A549 (cell line): ENCODE results near the gene NEGR1. TPM values are rescaled to one million over a fixed set of nuclear protein-coding genes. Genes with fewer than 3 reads are reported as not detected.

Experiments
- ATAC-seq, 2 experiments: fragments of 200-7000 bp in 1 of 2; fragments of >200 bp in 1 of 2; cut with Nextera tagmentation in 1 of 2; cut with Tn5 transposase in 1 of 2; 3 replicates each; pipeline versions ENCODE4 v1.8.0 to v1.9.1; 2018 to 2020; ENCODE audit warnings: mild to moderate bottlenecking in 1 of 2, moderate library complexity in 1 of 2
- CTCF ChIA-PET: fragments of 300-600 bp; sonication (Branson Sonifier 250); formaldehyde crosslinking; extraction: SDS; loops from one replicate; lab custom pipeline; 2021; ENCODE audit warnings: antibody characterized with exemption, inconsistent platforms; lab: Yijun Ruan, JAX
- POLR2A ChIA-PET: fragments of 350-600 bp; formaldehyde crosslinking; extraction: SDS; loops from one replicate; lab custom pipeline; 2021; ENCODE audit warnings: antibody characterized with exemption, inconsistent platforms; lab: Yijun Ruan, JAX
- DNase-seq, 2 experiments: peaks; one replicate each; pipeline versions ENCODE4 v3.0.0 to v3.0.0-alpha.2; 2011 to 2016; ENCODE audit warnings: low read depth in 1 of 2, low spot score in 1 of 2
- FAIRE-seq: peaks from 2 replicates; lab custom pipeline; 2011; peaks lifted over from hg19 to GRCh38; lab: Jason Lieb, UNC
- H3K27ac ChIP-seq, 2 experiments: fragments of >200 bp; sonication (Bioruptor Twin); formaldehyde crosslinking; 3 replicates each; pipeline ENCODE4 v1.5.1; 2016 to 2017
- H3K4me1 ChIP-seq: fragments of >200 bp; sonication (Bioruptor Twin); formaldehyde crosslinking; 3 replicates; pipeline ENCODE4 v1.6.1; 2016
- H3K4me2 ChIP-seq: fragments of >200 bp; sonication (Bioruptor Twin); formaldehyde crosslinking; 3 replicates; pipeline ENCODE4 v1.6.1; 2016
- H3K4me3 ChIP-seq: fragments of >200 bp; sonication (Bioruptor Twin); formaldehyde crosslinking; 3 replicates; pipeline ENCODE4 v1.5.1; 2016
- H3K9me3 ChIP-seq: fragments of >200 bp; sonication (Bioruptor Twin); formaldehyde crosslinking; 3 replicates; pipeline ENCODE4 v1.6.1; 2016
- BCL3 ChIP-seq: fragments of >200 bp; sonication (Bioruptor Twin); formaldehyde crosslinking; IDR thresholded peaks from 3 replicates; pipeline ENCODE4 v1.6.1; 2016
- BHLHE40 ChIP-seq: IDR thresholded peaks from 2 replicates; pipeline ENCODE4 v1.6.1; 2012; ENCODE audit warnings: low read depth, low read length, inconsistent platforms
- CBX2 ChIP-seq: fragments of 200-600 bp; sonication (generic); IDR thresholded peaks from 2 replicates; pipeline ENCODE4 v1.6.1; 2016; ENCODE audit warnings: low read depth, mild to moderate bottlenecking, borderline replicate concordance
- CEBPB ChIP-seq, 2 experiments: fragments of >200 bp in 1 of 2; sonication (Bioruptor Twin) in 1 of 2; formaldehyde crosslinking in 1 of 2; IDR thresholded peaks; 2 replicates each; pipeline ENCODE4 v1.6.1; 2012 to 2016
- CHD2 ChIP-seq: fragments of 150-350 bp; IDR thresholded peaks from 2 replicates; pipeline ENCODE4 v1.6.1; 2014; ENCODE audit warnings: low read length; ENCODE audit not compliant: partially characterized antibody
- EHF ChIP-seq: fragments of 250-450 bp; sonication (Bioruptor Pico); IDR thresholded peaks from 2 replicates; pipeline ENCODE4 v1.5.0; 2020; ENCODE audit warnings: mild to moderate bottlenecking
- EP300 ChIP-seq, 2 experiments: fragments of >200 bp; sonication (Bioruptor Twin); formaldehyde crosslinking; IDR thresholded peaks; 2 replicates in 1 of 2; 3 replicates in 1 of 2; pipeline ENCODE4 v1.6.1; 2016 to 2017
- FOSL2 ChIP-seq, 2 experiments: fragments of 450-650 bp in 1 of 2; fragments of >200 bp in 1 of 2; sonication (Bioruptor Twin) in 1 of 2; formaldehyde crosslinking; IDR thresholded peaks; 2 replicates each; pipeline versions ENCODE4 v1.5.0 to v1.6.1; 2016 to 2020; ENCODE audit warnings: mild to moderate bottlenecking in 1 of 2, moderate library complexity in 1 of 2
- GATA3 ChIP-seq: IDR thresholded peaks from 2 replicates; pipeline ENCODE4 v1.6.1; 2012; ENCODE audit warnings: borderline replicate concordance
- JUNB ChIP-seq: fragments of >200 bp; sonication (Bioruptor Twin); formaldehyde crosslinking; IDR thresholded peaks from 2 replicates; pipeline ENCODE4 v1.6.1; 2016
- KDM1A ChIP-seq: fragments of 200-600 bp; sonication (generic); IDR thresholded peaks from 2 replicates; pipeline ENCODE4 v1.6.1; 2016; ENCODE audit warnings: low read depth, mild to moderate bottlenecking
- PBX3 ChIP-seq: IDR thresholded peaks from 2 replicates; pipeline ENCODE4 v1.6.1; 2012
- RCOR1 ChIP-seq: fragments of 150-350 bp; IDR thresholded peaks from 2 replicates; pipeline ENCODE4 v1.6.1; 2014; ENCODE audit warnings: antibody characterized with exemption, low read length, low read depth
- REST ChIP-seq: fragments of 200-600 bp; sonication (generic); IDR thresholded peaks from 2 replicates; pipeline ENCODE4 v1.6.1; 2016; ENCODE audit warnings: antibody characterized with exemption, mild to moderate bottlenecking, moderate library complexity
- RFX5 ChIP-seq: fragments of 450-650 bp; IDR thresholded peaks from 2 replicates; pipeline ENCODE4 v1.7.1; 2014; ENCODE audit warnings: antibody characterized with exemption, mild to moderate bottlenecking, moderate library complexity
- SMC3 ChIP-seq: fragments of >200 bp; sonication (Bioruptor Twin); formaldehyde crosslinking; IDR thresholded peaks from 3 replicates; pipeline ENCODE4 v1.6.1; 2018; ENCODE audit warnings: inconsistent platforms
- TP53 ChIP-seq: fragments of 250-450 bp; sonication (Bioruptor Pico); IDR thresholded peaks from 2 replicates; pipeline ENCODE4 v1.5.0; 2021; ENCODE audit warnings: mild to moderate bottlenecking, moderate library complexity
- ZC3H11A ChIP-seq: fragments of 450-650 bp; IDR thresholded peaks from 2 replicates; pipeline ENCODE4 v1.6.1; 2014; ENCODE audit warnings: antibody characterized with exemption, mild to moderate bottlenecking
- ZFP36 ChIP-seq: fragments of 450-650 bp; IDR thresholded peaks from 2 replicates; pipeline ENCODE4 v1.6.1; 2014; ENCODE audit warnings: borderline replicate concordance; ENCODE audit not compliant: partially characterized antibody
- ZSCAN20 ChIP-seq: fragments of 250-450 bp; sonication (Bioruptor Pico); IDR thresholded peaks from 2 replicates; pipeline ENCODE4 v1.8.0; 2022; ENCODE audit warnings: mild to moderate bottlenecking, moderate library complexity
- WGBS: methylation state at CpG from one replicate; pipeline ENCODE4 v1.1.6; 2017; ENCODE audit errors: missing lambda C conversion rate; 5-methylcytosine and 5-hydroxymethylcytosine counted together
- polyA plus RNA-seq, 4 experiments: library from polyadenylated mRNA; depleted of rRNA in 3 of 4; stranded (reverse); fragments of >200 nt; fragmentation: RNase III in 1 of 4; extraction: RNeasy Plus Mini Kit Qiagen cat#74134 plus additional on column Dnase treatment in 1 of 4; gene quantifications; 2 replicates in 3 of 4; 3 replicates in 1 of 4; pipeline ENCODE4 v1.2.3, GENCODE V29; 2011 to 2017
- TF ChIP-seq, protein P1 (sequence below): IDR thresholded peaks from 2 replicates; pipeline ENCODE4 v1.6.1; 2012
- TF ChIP-seq, protein P2 (sequence below): fragments of >200 bp; sonication (Bioruptor Twin); formaldehyde crosslinking; IDR thresholded peaks from 2 replicates; pipeline ENCODE4 v1.6.1; 2016

Gene NEGR1
- polyA plus RNA-seq, 2 of the 4 experiments (the other 2 are of a cell fraction) = not detected

GRCh38 chr1:71862756-71863155 is 419.6 kb downstream of the NEGR1 start:
- Histone ChIP-seq H3K4me3 (no peak overlapping the region), H3K9me3 (no peaks in the 10 kb centered on the region), H3K4me2 (no peak overlapping the region)
- DNase-seq = no peak
- ATAC-seq = no peak
- 2% methylated on average over 2 of the region's 2 CpGs for WGBS
- FAIRE-seq = no peak
- TF ChIP-seq, protein P1, sequence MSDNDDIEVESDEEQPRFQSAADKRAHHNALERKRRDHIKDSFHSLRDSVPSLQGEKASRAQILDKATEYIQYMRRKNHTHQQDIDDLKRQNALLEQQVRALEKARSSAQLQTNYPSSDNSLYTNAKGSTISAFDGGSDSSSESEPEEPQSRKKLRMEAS = no peak
- TF ChIP-seq CEBPB (IDR thresholded peaks at IDR 0.05) = no peak
- no peak for TF ChIP-seq GATA3
- no peak for TF ChIP-seq EP300 (IDR thresholded peaks at IDR 0.05)
- TF ChIP-seq ZFP36 = no peak
- TF ChIP-seq KDM1A = no peak
- no peak for TF ChIP-seq FOSL2 (IDR thresholded peaks at IDR 0.05)
- no peak for TF ChIP-seq FOSL2 (CRISPR knock-in tag; IDR thresholded peaks at IDR 0.05)
- no peak for TF ChIP-seq RFX5
- no peak for TF ChIP-seq ZSCAN20 (CRISPR knock-in tag)
- TF ChIP-seq BCL3 = no peak
- no peak for TF ChIP-seq BHLHE40
- no peak for TF ChIP-seq PBX3
- no peak for TF ChIP-seq RCOR1
- TF ChIP-seq, all 56 proteins: peak for 0
- H3K27ac ChIP-seq = no peak overlapping the region
- ChIA-PET POLR2A (no interaction called here), CTCF (no interaction called here)
- H3K4me1 ChIP-seq = no peaks in the 10 kb centered on the region

GRCh38 chr1:71861022-71861421 is 421.3 kb downstream of the NEGR1 start:
- Histone ChIP-seq H3K4me1 (no peaks in the 10 kb centered on the region), H3K27ac (no peak overlapping the region), H3K9me3 (no peaks in the 10 kb centered on the region), H3K4me3 (no peak overlapping the region), H3K4me2 (no peak overlapping the region)
- ChIA-PET CTCF (no interaction called here), POLR2A (no interaction called here)
- TF ChIP-seq RCOR1 (no peak), FOSL2 (IDR thresholded peaks at IDR 0.05) (no peak), FOSL2 (CRISPR knock-in tag; IDR thresholded peaks at IDR 0.05) (peak; percentile 26; the same call in 1 of the 2 replicates)
- ATAC-seq (no peak), DNase-seq (no peak), FAIRE-seq (no peak)

DNA sequence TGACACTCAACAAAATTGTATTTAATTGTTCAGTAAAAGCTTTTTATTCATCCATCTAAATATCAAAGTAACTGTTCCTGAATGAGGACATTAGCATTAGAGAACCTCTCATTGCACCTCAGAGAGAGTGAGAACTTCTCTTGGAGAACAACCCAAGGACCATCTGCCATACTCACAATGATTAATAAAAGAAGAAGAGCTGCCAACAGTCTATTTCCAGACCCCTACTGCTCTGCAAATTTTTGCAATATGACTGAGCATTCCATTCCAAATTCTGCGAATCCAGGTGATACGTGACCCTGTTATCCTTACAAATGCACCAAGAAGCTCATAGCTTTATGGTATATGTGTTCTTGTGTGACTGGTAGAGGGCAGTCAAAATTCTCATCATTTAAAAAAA is 422.5 kb downstream of the NEGR1 start:
- POLR2A ChIA-PET = no interaction called here
- 8% methylated on average over 2 of the region's 2 CpGs for WGBS
- CTCF ChIA-PET = no interaction called here
- no peak for FAIRE-seq
- no peak overlapping the region for H3K4me2 ChIP-seq
- H3K9me3 ChIP-seq = no peaks in the 10 kb centered on the region
- no peak for ATAC-seq
- no peak overlapping the region for H3K4me3 ChIP-seq
- TF ChIP-seq EHF (CRISPR knock-in tag) = no peak
- TF ChIP-seq REST = no peak
- TF ChIP-seq KDM1A = no peak
- TF ChIP-seq CBX2 = no peak
- no peak for TF ChIP-seq PBX3
- TF ChIP-seq JUNB = no peak
- TF ChIP-seq TP53 (CRISPR knock-in tag) = no peak
- no peak for TF ChIP-seq ZC3H11A
- TF ChIP-seq CHD2 = no peak
- no peak for TF ChIP-seq ZFP36
- no peak for TF ChIP-seq SMC3
- TF ChIP-seq, protein P2, sequence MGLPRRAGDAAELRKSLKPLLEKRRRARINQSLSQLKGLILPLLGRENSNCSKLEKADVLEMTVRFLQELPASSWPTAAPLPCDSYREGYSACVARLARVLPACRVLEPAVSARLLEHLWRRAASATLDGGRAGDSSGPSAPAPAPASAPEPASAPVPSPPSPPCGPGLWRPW = no peak
- no peak for DNase-seq
- no peaks in the 10 kb centered on the region for H3K4me1 ChIP-seq
- no peak overlapping the region for H3K27ac ChIP-seq
